ENCODE measurements around the gene CLMN.

Gene CLMN

GRCh38 chr14:95165517-95165916 lies 154.2 kb downstream of the CLMN start:
- no peak for DNase-seq (ENCODE audit: low read depth in 2 of 2)

- no peak for DNase-seq (ENCODE audit: low read depth in 2 of 2)
Observed at GRCh38 chr14:95164506-95164905, 155.2 kb downstream of the CLMN start.

- no peak for DNase-seq (ENCODE audit: low read depth in 2 of 2)
Observed at GRCh38 chr14:95163666-95164065, 156.0 kb downstream of the CLMN start.

- no peak for DNase-seq (ENCODE audit: low read depth in 2 of 2)
Observed at GRCh38 chr14:95163132-95163531, 156.6 kb downstream of the CLMN start.

GRCh38 chr14:95162641-95163040 lies 157.1 kb downstream of the CLMN start:
- no peak for DNase-seq (ENCODE audit: low read depth in 2 of 2)

GRCh38 chr14:95157327-95158189 lies 162.2 kb downstream of the CLMN start, which contains the start of gene DICER1:
Gene DICER1, minus strand, starts transcription at chr14:95157529. Its CDS starts 24,071 bp downstream, at chr14:95133458.
- peak; percentile 89 to 92 for DNase-seq (ENCODE audit: low read depth in 2 of 2)

GRCh38 chr14:95157048-95157326 lies 162.7 kb downstream of the CLMN start:
- DNase-seq (ENCODE audit: low read depth in 2 of 2) = no peak

GRCh38 chr14:95156161-95157047 lies 163.3 kb downstream of the CLMN start:
- DNase-seq (ENCODE audit: low read depth in 2 of 2) = peak in 1 of 2 donors; percentile 1

GRCh38 chr14:95155045-95155444 lies 164.7 kb downstream of the CLMN start:
- DNase-seq (ENCODE audit: low read depth in 2 of 2) = no peak

GRCh38 chr14:95153866-95154265 lies 165.8 kb downstream of the CLMN start:
- no peak for DNase-seq (ENCODE audit: low read depth in 2 of 2)

GRCh38 chr14:95151561-95151960 lies 168.1 kb downstream of the CLMN start:
- DNase-seq (ENCODE audit: low read depth in 2 of 2) = no peak

- DNase-seq (ENCODE audit: low read depth in 2 of 2) = no peak
Observed at GRCh38 chr14:95150910-95151309, 168.8 kb downstream of the CLMN start.

- DNase-seq (ENCODE audit: low read depth in 2 of 2) = no peak
Observed at GRCh38 chr14:95149441-95149840, 170.3 kb downstream of the CLMN start.

- no peak for DNase-seq (ENCODE audit: low read depth in 2 of 2)
Observed at GRCh38 chr14:95147597-95147996, 172.1 kb downstream of the CLMN start.

GRCh38 chr14:95146079-95146771 lies 173.5 kb downstream of the CLMN start:
- DNase-seq (ENCODE audit: low read depth in 2 of 2) = no peak

- DNase-seq (ENCODE audit: low read depth in 2 of 2) = no peak
Observed at GRCh38 chr14:95144849-95145248, 174.9 kb downstream of the CLMN start.

- DNase-seq (ENCODE audit: low read depth in 2 of 2) = no peak
Observed at GRCh38 chr14:95143808-95144620, 175.7 kb downstream of the CLMN start.

GRCh38 chr14:95142208-95142607 lies 177.5 kb downstream of the CLMN start:
- no peak for DNase-seq (ENCODE audit: low read depth in 2 of 2)

- no peak for DNase-seq (ENCODE audit: low read depth in 2 of 2)
Observed at GRCh38 chr14:95141684-95142083, 178.0 kb downstream of the CLMN start.

- DNase-seq (ENCODE audit: low read depth in 2 of 2) = no peak
Observed at GRCh38 chr14:95140060-95140858, 179.4 kb downstream of the CLMN start.

- DNase-seq (ENCODE audit: low read depth in 2 of 2) = no peak
Observed at GRCh38 chr14:95138876-95139275, 180.8 kb downstream of the CLMN start.

All from activated CD8-positive, alpha-beta memory T cell treated with anti-CD3 and anti-CD28 coated beads for 4 hours (primary cell).